ENCODE data around the gene CABP2.
"Not testable (repeated sequence)": the region's sequence is repeated elsewhere in the genome, so short reads cannot be mapped to it uniquely, and the experiment has no call there.

The CABP2 gene

GRCh38 chr11:67492801-67493547 lies 30.3 kb downstream of the CABP2 start:
- DNase-seq, result no peak

GRCh38 chr11:67492069-67492727 lies 31.0 kb downstream of the CABP2 start:
- no peak for DNase-seq

DNA sequence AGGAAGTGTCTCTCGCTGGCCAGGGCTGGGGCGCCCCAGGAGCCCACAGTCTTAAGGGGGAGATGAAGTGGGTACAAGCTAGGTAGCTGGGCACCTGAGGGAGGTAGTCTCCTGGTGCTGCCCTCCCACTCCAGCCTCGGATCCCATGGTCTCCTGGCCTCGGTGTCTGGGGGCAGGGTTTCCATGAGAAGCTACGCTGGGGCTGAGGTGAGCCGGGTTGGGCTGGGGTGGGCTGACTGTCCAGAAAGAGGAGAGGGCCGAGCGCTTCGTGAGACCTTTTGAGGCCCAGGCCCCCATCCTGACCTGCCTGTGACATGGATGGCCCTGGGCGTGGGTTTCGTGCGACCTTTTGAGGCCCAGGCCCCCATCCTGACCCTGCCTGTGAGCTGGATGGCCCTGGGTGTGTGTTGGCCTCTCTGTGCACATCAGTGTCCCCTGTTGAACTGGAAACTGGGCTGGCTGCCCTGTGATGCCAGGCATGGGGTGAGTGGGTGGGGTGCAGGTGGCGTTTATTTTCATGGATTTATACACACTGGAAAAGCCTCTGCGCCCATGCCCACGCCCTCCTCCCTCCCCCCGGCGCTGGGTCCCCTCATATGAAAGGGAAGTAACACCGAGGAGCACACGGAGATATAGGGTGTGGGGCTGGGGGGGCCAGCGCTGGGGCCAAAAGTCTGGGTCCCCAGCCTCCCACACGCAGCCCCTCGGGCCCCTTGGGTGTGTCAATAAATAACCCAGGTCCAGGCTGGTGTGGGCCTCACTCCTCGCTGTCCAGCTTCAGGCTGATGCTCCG lies 31.8 kb downstream of the CABP2 start:
- no peak for DNase-seq

DNA sequence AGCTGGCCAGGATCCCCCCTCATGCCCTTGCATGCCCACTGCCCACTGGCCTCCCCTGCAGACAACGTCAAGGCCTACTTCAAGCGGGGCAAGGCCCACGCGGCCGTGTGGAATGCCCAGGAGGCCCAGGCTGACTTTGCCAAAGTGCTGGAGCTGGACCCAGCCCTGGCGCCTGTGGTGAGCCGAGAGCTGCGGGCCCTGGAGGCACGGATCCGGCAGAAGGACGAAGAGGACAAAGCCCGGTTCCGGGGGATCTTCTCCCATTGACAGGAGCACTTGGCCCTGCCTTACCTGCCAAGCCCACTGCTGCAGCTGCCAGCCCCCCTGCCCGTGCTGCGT lies 32.5 kb downstream of the CABP2 start:
- DNase-seq, result no peak

DNA sequence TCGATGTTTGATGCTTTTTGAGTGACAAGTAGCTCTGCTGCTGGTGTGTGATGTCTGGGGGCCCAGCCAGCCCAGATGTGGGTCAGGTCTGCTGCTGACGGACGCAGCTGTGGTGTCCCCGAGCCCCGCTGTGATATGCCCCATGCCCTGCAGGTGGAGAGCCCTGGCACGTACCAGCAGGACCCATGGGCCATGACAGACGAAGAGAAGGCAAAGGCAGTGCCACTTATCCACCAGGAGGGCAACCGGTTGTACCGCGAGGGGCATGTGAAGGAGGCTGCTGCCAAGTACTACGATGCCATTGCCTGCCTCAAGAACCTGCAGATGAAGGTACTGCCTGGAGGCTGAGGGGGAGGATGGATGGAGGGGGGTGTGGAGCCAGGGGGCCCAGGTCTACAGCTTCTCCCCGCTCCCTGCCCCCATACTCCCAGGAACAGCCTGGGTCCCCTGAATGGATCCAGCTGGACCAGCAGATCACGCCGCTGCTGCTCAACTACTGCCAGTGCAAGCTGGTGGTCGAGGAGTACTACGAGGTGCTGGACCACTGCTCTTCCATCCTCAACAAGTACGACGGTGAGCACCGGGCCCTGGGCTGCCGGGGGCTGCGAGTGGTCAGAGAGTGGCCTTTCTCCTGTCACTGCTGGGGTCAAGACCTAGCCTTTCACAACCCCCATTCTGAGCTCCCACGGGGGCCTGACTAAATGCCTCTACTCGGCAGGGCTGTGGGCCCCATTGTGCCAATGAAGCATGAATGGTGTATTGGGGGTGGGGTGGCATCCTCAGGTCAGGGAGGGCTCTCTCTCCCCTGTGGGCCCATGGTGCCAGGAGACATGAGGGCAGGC lies 33.1 kb downstream of the CABP2 start:
- DNase-seq, result no peak

DNA sequence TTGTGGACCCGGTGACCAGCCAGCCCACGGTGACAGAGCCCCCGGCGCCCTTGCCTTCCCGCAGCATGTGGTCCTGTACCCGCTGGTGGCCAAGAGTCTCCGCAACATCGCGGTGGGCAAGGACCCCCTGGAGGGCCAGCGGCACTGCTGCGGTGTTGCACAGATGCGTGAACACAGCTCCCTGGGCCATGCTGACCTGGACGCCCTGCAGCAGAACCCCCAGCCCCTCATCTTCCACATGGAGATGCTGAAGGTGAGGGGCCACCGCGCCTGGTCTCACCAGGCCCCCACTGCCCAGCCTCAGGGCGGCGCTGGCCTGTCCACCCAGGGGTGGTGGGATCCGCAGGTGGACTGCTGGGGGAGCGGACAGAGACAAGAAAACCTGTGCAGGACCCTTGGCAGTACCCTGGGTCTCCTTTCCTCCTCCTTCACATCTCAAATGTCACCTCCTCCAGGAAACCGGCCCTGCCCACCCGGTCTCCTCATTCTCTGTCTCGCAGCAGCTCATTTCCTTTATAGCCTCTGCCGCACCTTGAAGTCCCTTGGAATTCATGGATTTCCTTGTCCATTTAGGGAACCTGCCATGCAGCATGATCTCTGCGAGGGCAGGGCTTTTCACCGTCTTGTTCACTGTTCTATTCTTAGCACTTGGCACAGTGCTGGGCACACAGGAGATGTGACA lies 33.9 kb downstream of the CABP2 start:
- DNase-seq, result no peak

GRCh38 chr11:67486481-67487195 lies 36.6 kb downstream of the CABP2 start:
- peak; percentile 45 for DNase-seq

DNA sequence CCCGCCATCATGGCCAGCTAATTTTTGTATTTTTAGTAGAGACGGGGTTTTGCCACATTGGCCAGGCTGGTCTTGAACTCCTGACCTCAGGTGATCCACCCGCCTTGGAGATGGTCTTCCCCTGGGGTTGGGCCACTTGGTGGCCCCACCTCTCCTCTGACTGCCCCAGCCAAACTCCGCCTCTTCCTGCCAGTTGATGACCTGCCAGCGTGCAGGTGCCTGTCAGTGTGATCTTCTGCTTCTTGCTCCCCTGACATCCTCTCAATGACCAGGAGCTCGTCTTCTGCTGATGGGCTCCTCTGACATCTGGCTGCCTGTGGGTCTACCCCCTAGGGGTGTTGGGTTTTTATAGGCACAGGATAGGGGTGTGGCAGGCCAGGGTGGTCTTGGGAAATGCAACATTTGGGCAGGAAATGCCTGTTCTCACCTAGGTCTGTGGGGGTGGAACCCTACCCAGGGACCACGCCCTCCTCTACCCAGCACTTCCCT lies 37.3 kb downstream of the CABP2 start:
- peak; percentile 43 for DNase-seq

DNA sequence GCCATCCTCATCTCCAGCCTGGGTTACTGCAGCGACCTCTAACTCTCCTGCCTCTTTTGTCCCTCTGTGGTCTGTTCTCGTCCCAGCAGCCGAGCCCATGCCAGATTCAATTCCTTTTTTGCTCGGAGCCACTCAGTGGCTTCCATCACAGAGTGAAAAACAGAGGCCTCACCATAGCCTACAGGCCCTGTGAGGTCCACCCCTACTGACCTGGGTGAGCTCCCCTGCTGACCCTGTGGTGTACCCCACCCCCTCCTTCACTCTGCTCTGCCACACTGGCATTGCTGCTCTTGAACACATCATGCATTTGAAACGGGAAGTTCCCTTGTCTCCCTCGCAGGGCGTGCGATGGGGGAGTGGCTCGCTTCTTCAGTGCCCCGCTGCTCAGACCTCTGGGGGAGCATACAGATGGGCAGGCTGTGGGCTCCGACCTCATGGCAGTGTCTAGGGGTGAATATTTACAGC lies 38.4 kb downstream of the CABP2 start:
- peak; percentile 74 for DNase-seq

- DNase-seq, result peak; percentile 60
These were observed 39.2 kb downstream of the CABP2 start for GRCh38 chr11:67483831-67484665.

DNA sequence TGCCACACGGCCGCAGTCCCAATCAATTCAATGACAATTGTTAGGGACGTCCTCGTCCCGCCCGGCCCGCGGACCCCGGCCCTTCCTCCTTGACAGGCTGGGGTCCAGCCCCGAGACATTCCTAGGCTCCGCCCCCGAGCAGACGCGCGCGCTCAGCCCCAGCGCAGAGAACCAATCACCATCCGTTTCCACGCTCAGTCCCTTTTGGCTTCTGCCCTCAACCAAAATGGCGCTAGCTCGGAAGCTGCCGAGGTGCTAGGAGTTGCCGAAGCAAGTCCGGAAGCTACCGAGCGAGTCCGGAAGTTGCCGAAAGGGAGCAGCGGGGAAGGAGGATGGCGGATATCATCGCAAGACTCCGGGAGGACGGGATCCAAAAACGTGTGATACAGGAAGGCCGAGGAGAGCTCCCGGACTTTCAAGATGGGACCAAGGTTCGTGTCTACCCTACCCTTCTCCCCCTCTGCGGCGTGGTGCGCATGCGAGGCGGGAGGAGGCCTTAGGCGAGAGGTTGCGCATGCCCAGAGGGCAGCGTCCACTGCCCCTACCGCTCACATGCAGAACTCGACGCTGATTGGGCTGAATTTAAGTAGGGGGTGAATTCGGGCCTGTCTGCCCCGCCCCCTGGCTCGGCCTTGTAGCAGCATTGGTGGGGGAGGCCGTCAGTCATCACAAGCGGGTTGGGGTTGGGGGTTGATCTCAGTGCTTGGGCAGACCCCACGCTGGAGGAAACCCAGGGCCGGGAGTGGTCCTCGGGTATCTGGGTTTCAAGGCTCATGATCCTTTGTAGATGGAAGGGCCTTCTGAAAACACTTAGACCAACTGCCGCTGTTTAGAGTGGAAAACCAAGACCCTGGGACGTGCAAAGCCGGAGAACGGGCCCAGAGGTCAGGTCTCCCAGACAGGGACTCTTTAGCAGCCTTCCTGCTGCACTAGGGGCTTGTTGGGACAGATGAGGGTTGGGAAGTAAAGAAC lies 40.1 kb downstream of the CABP2 start, which contains the start of gene AIP:
Gene AIP, plus strand, starts transcription at position 200 of the 972 bp plus-strand sequence. Its CDS starts 133 bp downstream, at position 333.
- peak; percentile 98 for DNase-seq

DNA sequence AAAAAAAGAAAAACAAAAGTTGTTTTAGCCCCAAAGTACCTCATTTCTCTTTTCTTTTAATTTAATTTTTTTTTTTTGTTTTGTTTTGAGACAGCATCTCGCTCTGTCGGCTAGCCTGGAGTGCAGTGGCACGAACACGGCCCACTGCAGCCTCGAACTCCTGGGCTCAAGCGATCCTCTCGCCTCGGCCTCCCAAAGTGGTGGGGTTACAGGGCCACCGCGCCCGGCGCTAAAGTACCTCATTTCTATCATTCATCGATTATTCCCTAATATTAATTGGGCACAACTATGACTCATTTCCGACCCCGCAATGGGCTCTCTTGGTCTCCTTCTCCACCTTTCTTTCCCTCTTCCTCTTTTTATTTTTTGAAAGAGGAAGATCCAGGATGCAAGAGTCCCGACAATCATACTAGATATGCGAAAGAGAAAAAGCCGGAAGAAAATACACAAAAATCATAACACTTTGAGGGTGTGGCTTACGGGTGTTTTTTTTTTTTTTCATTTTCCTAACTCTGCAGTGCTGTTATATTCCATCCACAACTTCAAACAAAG lies 40.9 kb downstream of the CABP2 start:
- no peak for DNase-seq

DNA sequence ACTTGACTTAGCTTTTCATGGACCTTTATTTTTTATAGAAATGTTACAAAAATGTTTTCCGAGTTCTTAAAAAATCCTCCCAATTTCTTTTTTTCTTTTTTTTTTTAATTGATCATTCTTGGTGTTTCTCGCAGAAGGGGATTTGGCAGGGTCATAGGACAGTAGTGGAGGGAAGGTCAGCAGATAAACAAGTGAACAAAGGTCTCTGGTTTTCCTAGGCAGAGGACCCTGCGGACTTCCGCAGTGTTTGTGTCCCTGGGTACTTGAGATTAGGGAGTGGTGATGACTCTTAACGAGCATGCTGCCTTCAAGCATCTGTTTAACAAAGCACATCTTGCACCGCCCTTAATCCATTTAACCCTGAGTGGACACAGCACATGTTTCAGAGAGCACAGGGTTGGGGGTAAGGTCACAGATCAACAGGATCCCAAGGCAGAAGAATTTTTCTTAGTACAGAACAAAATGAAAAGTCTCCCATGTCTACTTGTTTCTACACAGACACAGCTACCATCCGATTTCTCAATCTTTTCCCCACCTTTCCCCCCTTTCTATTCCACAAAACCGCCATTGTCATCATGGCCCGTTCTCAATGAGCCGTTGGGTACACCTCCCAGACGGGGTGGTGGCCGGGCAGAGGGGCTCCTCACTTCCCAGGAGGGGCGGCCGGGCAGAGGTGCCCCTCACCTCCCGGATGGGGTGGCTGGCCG lies 45.7 kb downstream of the CABP2 start:
- not testable (repeated sequence) for DNase-seq

DNA sequence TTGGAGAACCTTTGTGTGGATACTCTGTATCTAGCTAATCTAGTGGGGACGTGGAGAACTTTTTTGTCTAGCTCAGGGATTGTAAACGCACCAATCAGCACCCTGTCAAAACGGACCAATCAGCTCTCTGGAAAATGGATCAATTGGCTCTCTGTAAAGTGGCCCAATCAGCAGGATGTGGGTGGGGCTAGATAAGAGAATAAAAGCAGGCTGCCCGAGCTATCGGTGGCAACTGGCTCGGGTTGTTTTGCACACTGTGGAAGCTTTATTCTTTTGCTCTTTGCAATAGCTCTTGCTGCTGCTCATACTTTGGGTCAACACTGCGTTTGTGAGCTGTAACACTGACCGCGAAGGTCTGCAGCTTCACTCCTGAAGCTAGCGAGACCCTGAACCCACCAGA lies 46.6 kb downstream of the CABP2 start:
- DNase-seq, result not testable (repeated sequence)

- no peak for DNase-seq
These were observed 50.4 kb downstream of the CABP2 start for GRCh38 chr11:67472882-67473281.

GRCh38 chr11:67470337-67471002 lies 52.8 kb downstream of the CABP2 start:
- DNase-seq, result no peak

DNA sequence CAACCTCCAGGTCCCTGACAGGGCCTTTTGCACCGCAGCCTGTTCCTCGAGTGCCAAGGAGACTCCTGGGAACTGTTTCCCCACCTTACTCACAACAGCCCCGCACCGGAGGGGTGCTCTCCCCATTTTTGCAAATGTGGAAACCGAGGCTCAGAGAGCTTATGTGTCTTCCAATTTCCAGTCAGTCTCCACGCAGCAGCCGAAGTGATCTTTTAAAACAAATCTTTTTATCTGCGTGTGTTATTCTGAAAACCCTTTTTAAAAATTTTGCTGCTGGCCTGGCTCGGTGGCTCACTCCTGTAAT lies 53.8 kb downstream of the CABP2 start:
- no peak for DNase-seq
